Sciatic nerve (tissue), 2 donors: Measurements from ENCODE around the gene QSER1. TPM values are rescaled to one million over a fixed set of nuclear protein-coding genes. Genes with fewer than 3 reads are reported as not detected.
"Not testable (repeated sequence)": the region's sequence is repeated elsewhere in the genome, so short reads cannot be mapped to it uniquely, and the experiment has no call there.

ENCODE experiments used
- ATAC-seq: fragments of 200-7000 bp; cut with Tn5 transposase; one replicate; pipeline ENCODE4 v1.9.1; 2020; ENCODE audit warnings: mild to moderate bottlenecking, moderate library complexity
- DNase-seq: peaks from one replicate; pipeline ENCODE4 v3.0.0-alpha.2; 2020; ENCODE audit warnings: low spot score
- intact Hi-C: fragments of 100-400 bp; cut with DNase I; formaldehyde crosslinking; loops from one replicate; pipeline ENCODE4 v1.14.2; 2022
- total RNA-seq: library from RNA; stranded (reverse); fragmentation: NEBNext Ultra II Directional; extraction: Animal tissue kit (Norgen Biotek cat#: 25700); gene quantifications from one replicate; pipeline ENCODE4 v1.2.1, GENCODE V29; 2021
- donor health status: DM: no; HTN: no; CAD: no.
- donor health status: DM: no; HTN: no; CAD: no.

Gene QSER1
- total RNA-seq, 1 donor from 2014 or later = 50.7 TPM

DNA sequence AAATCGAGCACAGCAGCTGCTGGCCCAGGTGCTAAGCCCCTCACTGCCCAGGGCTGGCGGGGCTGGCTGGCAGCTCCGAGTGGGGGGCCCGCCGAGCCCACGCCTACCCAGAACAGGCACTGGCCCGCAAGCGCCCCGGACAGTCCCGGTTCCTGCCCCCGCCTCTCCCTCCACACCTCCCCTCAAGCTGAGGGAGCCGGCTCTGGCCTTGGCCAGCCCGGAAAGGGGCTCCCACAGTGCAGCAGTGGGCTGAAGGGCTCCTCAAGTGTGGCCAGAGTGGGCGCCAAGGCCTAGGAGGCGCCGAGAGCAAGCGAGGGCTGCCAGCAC lies 4.3 kb upstream of the QSER1 start:
- DNase-seq, ATAC-seq, intact Hi-C loops: not testable (repeated sequence)

DNA sequence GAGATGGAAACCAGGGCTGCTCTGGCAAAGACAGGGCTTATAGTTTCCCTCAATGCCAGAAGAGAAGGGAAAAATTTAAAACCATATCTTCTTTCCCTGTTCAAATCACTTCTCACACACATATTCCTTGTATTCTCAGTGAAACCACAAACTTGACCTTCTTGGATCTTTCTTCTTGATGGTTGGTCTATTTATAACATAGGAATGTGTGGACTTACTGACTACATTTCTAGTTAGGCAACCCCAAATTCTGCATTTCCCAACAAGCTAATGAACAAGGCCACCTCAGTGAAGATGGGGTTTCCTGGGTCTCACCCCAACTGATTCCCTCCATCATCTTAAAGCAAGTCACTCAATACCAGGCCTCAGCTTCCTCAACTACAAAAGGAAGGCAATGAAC lies 3.8 kb upstream of the QSER1 start:
- ATAC-seq (no peak), DNase-seq (no peak)
- intact Hi-C loops = no loop called here

- intact Hi-C loops = no loop called here
- no peak for DNase-seq
- ATAC-seq = no peak
Observed at GRCh38 chr11:32890843-32891656, 1.6 kb upstream of the QSER1 start.

DNA sequence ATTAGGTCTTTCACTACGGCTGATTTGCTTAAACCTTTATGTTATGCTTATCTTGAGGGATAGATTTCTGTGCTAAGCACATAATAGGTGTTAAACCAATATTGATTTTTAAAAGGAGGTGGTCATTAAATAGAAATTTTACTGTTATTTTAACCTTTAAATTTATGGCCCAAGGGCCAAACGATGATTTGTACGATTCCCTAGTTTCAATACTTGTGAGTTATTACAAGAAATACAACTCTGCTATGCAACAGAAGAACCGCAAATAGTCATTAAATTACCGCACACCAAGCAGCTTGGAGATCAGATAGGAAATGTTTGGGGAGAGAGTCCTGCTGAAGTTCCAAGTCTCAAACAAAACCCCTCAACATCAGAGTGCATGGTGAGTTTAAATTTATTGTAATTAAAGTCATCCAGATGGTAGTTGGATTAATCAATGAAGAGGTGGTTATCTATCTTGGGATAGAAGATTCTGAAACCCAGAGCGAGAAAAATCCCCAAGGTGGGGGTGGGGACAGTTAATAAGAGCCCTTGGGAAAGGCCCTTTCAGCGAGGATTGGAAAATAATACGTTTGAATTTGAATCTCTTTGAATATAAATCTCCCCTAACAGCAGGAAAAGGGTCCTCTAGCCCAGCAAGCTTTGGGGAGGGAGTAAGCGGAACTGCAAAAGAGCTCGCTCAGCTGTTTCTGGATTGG lies 805 bp upstream of the QSER1 start:
- ATAC-seq (no peak), DNase-seq (no peak)
- intact Hi-C loops = no loop called here

GRCh38 chr11:32893093-32893342 lies 407 bp downstream of the QSER1 start:
- no peak for DNase-seq
- intact Hi-C loops = no loop called here
- ATAC-seq = no peak

- ATAC-seq (peak; percentile 72), DNase-seq (peak; percentile 70)
- intact Hi-C loops = no loop called here
Observed at GRCh38 chr11:32893343-32894148, 935 bp downstream of the QSER1 start.

DNA sequence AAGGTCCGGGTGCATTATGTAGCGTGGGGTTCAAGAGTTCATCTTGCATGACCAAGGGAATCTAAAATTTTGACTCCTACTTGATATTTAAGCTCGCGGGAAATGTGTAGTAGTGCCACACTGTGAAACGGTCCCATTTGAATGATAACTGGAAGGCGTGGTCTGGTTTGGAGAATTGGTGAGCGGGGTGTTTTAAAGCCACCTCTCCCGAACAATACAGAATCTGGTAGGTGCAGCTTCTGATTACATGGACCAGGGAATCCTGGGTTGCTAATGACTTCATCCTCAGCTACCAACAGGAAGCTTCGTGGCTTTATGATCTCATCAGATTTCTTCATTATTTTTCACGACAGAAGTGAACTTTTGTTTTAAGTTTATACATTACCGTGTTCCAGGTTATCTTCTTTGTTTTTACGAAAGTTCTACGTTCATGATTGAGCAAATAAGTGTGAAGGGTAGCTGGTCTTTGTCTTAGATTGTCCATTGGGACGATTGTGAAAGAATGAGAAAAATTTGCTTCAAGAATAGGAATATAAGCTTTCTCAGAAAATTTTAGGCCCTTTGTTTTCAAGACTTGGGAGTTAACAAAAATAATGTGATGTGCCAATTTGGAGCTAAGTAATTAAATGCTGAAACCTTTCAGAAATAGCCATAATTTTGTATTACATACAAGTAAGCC lies 1.7 kb downstream of the QSER1 start:
- no peak for DNase-seq
- intact Hi-C loops = no loop called here
- peak; percentile 79 for ATAC-seq

DNA sequence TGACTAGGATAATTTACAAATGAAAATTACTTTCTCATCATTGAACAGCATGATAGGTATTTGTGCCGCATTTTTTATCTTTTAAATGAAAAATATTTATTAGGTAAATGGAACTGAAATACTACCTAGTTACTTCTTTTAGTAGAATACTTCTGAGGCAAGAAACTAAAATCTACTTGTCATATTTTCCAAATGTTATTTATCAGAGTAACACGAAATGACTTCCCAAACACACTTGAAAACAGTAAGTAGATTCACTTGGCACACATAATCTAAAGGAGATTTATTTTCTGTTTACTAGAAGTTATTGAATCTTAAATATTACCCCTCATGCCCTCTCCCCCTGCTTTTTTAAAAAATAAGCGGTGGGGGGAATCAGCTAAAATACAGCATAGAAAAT lies 2.3 kb downstream of the QSER1 start:
- intact Hi-C loops = no loop called here
- DNase-seq = no peak
- ATAC-seq = no peak

DNA sequence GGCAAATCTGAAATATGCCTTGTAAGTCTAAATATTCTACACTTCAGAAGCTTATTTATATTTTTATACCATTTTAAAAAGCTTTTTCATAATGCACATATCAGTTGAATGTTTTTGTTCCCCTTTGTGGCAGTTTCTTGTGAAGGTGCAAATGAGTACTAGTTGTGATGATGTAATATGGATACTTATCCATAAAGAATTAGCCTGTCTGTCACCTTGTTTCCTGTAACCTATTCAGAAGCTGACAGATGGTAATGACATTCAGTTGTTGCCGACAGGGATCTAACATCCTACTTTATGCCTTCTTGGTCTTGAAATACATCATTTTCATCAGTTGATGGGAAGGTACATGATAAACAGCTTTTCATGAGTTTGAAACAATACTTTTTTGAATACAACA lies 2.9 kb downstream of the QSER1 start:
- ATAC-seq (no peak), DNase-seq (no peak)
- intact Hi-C loops = no loop called here

DNA sequence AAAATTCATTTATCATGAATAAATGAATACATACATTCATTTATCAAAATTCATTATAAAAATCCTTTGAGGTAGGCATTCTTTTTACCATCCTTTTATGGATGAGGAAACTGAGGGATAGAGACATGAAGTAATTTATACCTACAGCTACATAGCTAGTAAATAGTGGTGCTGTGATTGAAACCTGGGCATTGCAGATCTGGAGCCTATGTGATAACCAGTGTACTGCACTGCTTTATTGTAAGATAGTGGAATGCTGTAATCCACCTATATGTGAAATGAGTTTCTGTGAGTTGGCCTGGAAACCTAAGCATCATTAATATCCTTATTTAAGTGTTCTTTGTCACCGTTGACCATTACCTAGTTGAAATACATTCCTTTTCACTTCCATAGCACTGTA lies 4.5 kb downstream of the QSER1 start:
- DNase-seq (no peak), ATAC-seq (no peak)
- intact Hi-C loops = no loop called here

GRCh38 chr11:32899438-32899837 lies 6.8 kb downstream of the QSER1 start:
- intact Hi-C loops = no loop called here
- no peak for ATAC-seq
- DNase-seq = no peak

DNA sequence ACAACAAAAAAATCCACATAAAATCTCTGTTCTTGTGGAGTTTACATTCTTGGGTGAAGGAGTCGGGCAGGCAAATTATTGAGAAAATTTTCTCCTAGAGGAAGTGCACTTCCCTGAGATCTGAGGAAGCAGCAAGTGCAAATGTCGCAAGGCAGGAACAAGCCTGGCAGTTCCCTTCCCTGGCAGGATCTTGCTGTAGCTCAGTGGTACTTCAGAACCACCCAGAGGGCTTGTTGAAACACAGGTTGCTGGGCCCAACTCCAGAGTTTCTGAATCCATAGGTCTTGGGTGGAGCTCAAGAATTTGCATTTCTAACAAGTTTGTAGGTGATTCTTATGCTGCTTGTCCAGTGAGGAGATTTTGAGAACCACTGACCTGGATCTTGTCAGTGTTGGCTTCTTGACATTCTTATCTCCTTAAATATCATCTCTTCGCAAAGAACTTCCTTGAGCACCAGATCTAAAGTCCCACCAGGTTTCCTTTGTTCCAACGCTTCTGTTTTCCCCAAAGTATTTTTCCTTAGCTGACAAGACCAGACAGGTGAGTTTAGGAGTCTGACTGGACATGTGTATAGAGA lies 9.6 kb downstream of the QSER1 start:
- intact Hi-C loops = no loop called here
- ATAC-seq = no peak
- DNase-seq = no peak

- DNase-seq = no peak
- intact Hi-C loops = no loop called here
- ATAC-seq = no peak
Observed at GRCh38 chr11:32905028-32905667, 12.5 kb downstream of the QSER1 start.

- intact Hi-C loops = no loop called here
- no peak for ATAC-seq
- DNase-seq = no peak
Observed at GRCh38 chr11:32908619-32909018, 16.0 kb downstream of the QSER1 start.

GRCh38 chr11:32911413-32911812 lies 18.8 kb downstream of the QSER1 start:
- ATAC-seq (no peak), DNase-seq (no peak)
- intact Hi-C loops = no loop called here

DNA sequence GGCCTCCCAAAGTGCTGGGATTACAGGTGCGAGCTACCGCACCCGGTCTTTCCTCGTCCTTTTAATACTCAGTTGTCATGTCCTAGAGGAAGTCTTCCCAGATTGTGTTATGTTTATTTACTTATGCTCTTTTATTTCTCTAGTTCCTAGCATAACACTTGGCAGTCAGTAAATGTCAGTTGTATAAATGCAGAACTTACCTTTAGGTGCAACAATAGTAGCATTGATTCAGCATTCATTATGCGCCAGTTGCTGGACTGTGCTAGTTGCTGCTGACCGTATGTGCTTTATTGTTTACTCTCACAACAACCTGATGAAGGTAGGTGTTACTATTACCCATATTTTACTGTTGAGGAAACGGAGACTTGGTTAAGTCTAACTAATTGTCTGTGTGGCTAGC lies 20.8 kb downstream of the QSER1 start:
- ATAC-seq (no peak), DNase-seq (no peak)
- intact Hi-C loops = no loop called here

DNA sequence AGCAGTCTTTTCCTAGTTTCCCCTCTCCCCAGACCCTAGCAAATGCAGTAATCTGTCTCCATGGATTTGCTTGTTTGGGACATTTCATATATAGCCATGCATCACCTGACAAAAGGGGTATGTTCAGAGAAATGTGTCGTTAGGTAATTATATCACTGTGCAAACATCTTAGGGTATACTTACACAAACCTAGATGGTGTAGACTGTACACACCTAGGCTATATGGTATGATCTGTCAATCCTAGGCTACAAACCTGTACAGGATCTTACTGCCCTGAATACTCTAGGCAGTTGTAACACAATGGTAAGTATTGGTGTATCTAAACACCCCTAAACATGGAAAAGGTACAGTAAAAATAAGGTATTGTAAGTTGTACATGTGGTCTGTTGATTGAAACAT lies 23.8 kb downstream of the QSER1 start:
- intact Hi-C loops = no loop called here
- no peak for ATAC-seq
- no peak for DNase-seq

DNA sequence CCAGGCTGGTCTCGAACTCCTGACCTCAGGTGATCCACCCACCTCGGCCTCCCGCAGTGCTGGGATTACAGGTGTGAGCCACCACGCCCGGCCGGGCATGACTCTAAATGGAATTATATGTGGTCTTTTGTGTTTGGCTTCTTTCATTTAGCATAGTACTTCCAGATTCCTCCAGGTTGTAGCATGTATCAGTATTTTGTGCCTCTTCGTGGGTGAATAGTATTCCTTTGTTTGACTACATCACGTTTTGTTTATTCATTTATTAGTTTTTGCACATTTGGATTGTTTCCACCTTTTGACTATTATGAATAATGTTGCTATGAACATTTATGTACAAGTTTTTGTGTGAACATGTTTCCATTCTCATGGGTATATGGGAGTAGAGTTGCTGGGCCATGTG lies 24.4 kb downstream of the QSER1 start:
- intact Hi-C loops = no loop called here
- DNase-seq (no peak), ATAC-seq (no peak)

GRCh38 chr11:32918427-32918826 lies 25.8 kb downstream of the QSER1 start:
- ATAC-seq (no peak), DNase-seq (no peak)
- intact Hi-C loops = no loop called here
